Sigmoid colon (tissue), 7 donors: ENCODE data around the gene SMAD9. TPM values are rescaled to one million over a fixed set of nuclear protein-coding genes. Genes with fewer than 3 reads are reported as not detected.

Source experiments
- DNase-seq: peaks from one replicate; pipeline ENCODE4 v3.0.0-alpha.2; 2019
- H3K27ac ChIP-seq, 4 donors: fragments of 200-600 bp; sonication (generic); one replicate each; pipeline ENCODE4 v1.5.1; 2016 to 2019; ENCODE audit warnings: mild to moderate bottlenecking in 1 of 4
- H3K27me3 ChIP-seq, 3 donors: fragments of 200-600 bp; sonication (generic); one replicate each; pipeline ENCODE4 v1.5.1; 2019; ENCODE audit warnings: mild to moderate bottlenecking in 1 of 3
- H3K36me3 ChIP-seq, 4 donors: fragments of 200-600 bp; sonication (generic); one replicate each; pipeline ENCODE4 v1.5.1; 2016 to 2019
- H3K4me1 ChIP-seq, 4 donors: fragments of 200-600 bp; sonication (generic); one replicate each; pipeline ENCODE4 v1.5.1; 2017 to 2019
- H3K4me3 ChIP-seq, 4 donors: fragments of 200-600 bp; sonication (generic); one replicate each; pipeline ENCODE4 v1.5.1; 2017 to 2019; ENCODE audit warnings: mild to moderate bottlenecking in 2 of 4, moderate library complexity in 1 of 4
- H3K9me3 ChIP-seq, 4 donors: fragments of 200-600 bp in 3 of 4; sonication (generic) in 3 of 4; one replicate each; pipeline versions ENCODE4 v1.5.1 to v1.6.1; 2013 to 2019
- EP300 ChIP-seq, 4 donors: sonication (generic); formaldehyde crosslinking; IDR thresholded peaks; one replicate each; pipeline ENCODE4 v1.6.1; 2017; ENCODE audit warnings: antibody characterized with exemption in 4 of 4
- POLR2A ChIP-seq, 2 donors: fragments of 450-650 bp; IDR thresholded peaks; one replicate each; pipeline ENCODE4 v1.6.1; 2016; ENCODE audit warnings: antibody characterized with exemption in 2 of 2, mild to moderate bottlenecking in 2 of 2, moderate library complexity in 2 of 2
- POLR2AphosphoS5 ChIP-seq, 4 donors: sonication (generic); formaldehyde crosslinking; IDR thresholded peaks; one replicate each; pipeline ENCODE4 v1.6.1; 2017; ENCODE audit warnings: antibody characterized with exemption in 4 of 4
- WGBS, 2 donors: extraction: QIAGEN DNeasy Blood & Tissue Kit; methylation state at CpG; one replicate each; pipeline ENCODE4 v1.1.7; 2013; 5-methylcytosine and 5-hydroxymethylcytosine counted together
- intact Hi-C: fragments of 100-400 bp; cut with DNase I; formaldehyde crosslinking; loops from one replicate; pipeline ENCODE4 v1.15.1; 2023
- polyA plus RNA-seq, 3 donors: library from polyadenylated mRNA; stranded (reverse); fragments of 200-250 nt; gene quantifications; one replicate each; pipeline ENCODE4 v1.2.3, GENCODE V29; 2013
- total RNA-seq, 4 donors: library from RNA; depleted of rRNA; stranded (reverse); fragments of >200 nt; gene quantifications; one replicate each; pipeline ENCODE4 v1.1.0, GENCODE V29; 2016
- TF ChIP-seq, protein P1 (sequence below), 4 experiments: fragments of 450-650 bp in 3 of 4; fragments of 200-600 bp in 1 of 4; IDR thresholded peaks; one replicate each; pipeline ENCODE4 v1.5.1; 2016 to 2019; ENCODE audit warnings: antibody characterized with exemption in 4 of 4, mild to moderate bottlenecking in 3 of 4, moderate library complexity in 2 of 4
- donor health status: healthy with polysubstance abuse.
- donor health status: Bipolar disorder and iron deficiency.
- donor health status: healthy.

The SMAD9 gene
- total and polyA plus RNA-seq, 7 donors = 1.2 to 33.3 (median 21.7) TPM

DNA sequence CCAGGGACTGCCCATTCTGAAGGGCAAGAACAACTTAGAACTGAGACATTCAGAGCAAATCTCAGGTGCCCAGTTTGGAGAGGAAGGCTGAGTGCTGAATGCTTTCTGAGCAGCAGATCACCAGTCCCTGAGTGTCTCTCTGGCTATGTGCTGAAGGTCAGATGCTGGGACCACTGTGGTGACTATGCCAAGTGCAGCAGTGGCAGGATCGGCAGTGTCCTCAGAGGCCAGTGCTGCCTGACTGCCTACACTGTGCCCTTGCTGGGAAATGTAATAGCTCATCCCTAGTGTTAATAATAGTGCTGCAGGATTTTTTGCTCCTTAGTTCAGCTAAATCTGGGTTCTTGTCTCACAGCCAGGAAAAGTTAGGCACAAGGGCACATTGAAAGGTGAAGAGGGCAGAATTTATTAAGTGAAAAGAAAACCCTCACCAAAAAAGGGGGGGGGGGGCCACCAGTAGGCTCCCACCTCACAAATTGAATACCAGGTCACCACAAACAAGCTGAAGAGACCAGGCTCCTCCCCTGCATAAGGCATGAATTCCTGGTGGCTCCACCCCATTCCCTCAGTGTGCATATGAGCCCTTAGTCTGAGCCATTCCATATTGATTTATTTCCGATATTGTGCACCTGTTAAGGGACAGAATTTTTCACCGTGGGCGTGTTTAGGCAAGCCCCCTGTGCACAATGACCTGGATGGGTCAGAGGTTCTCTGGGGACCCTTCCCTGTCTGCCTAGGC lies 82.5 kb downstream of the SMAD9 start:
- intact Hi-C loops = no loop called here
- Histone ChIP-seq H3K27me3 (no peaks in the 10 kb centered on the region), H3K4me1 (no peaks in the 10 kb centered on the region), H3K36me3 (peaks cover 0 to 7% (median 0%) of the 10 kb centered on the region in 4 donors), H3K27ac (no peak overlapping the region), H3K4me3 (no peak overlapping the region), H3K9me3 (no peaks in the 10 kb centered on the region)
- WGBS, 2 donors = 68 to 70% methylated on average over 4 of the region's 4 CpGs
- no peak for DNase-seq
- TF ChIP-seq EP300 (IDR thresholded peaks at IDR 0.05) = no peak
- TF ChIP-seq POLR2AphosphoS5 (IDR thresholded peaks at IDR 0.05) = no peak
- no peak for TF ChIP-seq POLR2A (IDR thresholded peaks at IDR 0.05)
- TF ChIP-seq, protein P1, sequence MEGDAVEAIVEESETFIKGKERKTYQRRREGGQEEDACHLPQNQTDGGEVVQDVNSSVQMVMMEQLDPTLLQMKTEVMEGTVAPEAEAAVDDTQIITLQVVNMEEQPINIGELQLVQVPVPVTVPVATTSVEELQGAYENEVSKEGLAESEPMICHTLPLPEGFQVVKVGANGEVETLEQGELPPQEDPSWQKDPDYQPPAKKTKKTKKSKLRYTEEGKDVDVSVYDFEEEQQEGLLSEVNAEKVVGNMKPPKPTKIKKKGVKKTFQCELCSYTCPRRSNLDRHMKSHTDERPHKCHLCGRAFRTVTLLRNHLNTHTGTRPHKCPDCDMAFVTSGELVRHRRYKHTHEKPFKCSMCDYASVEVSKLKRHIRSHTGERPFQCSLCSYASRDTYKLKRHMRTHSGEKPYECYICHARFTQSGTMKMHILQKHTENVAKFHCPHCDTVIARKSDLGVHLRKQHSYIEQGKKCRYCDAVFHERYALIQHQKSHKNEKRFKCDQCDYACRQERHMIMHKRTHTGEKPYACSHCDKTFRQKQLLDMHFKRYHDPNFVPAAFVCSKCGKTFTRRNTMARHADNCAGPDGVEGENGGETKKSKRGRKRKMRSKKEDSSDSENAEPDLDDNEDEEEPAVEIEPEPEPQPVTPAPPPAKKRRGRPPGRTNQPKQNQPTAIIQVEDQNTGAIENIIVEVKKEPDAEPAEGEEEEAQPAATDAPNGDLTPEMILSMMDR (IDR thresholded peaks at IDR 0.05) = no peak

DNA sequence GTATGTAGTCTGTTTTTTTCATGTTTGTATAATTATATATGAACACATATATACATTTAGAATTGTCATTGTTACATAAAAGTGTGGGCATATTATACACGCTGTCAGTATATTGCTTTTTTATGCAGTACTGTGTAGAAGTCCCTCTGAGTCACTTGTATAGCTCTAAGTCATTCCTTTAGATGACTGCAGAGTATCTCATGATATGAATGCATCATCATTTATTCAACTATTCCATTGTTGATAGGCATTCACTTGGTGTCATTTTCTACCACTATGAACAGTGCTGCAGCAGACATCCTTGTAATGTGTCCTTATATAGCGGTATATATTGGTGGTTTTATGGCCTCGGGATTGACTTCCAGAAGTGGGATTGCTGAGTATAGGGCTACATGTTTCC lies 85.7 kb downstream of the SMAD9 start:
- 94 to 97% methylated on average over 3 of the region's 3 CpGs for WGBS, 2 donors
- no peaks in the 10 kb centered on the region for H3K4me1 ChIP-seq
- no peak for TF ChIP-seq EP300 (IDR thresholded peaks at IDR 0.05)
- no peak for TF ChIP-seq POLR2A (IDR thresholded peaks at IDR 0.05)
- TF ChIP-seq POLR2AphosphoS5 (IDR thresholded peaks at IDR 0.05) = no peak
- TF ChIP-seq, protein P1 (IDR thresholded peaks at IDR 0.05) = no peak
- peaks cover 0 to 17% (median 0%) of the 10 kb centered on the region in 4 donors for H3K36me3 ChIP-seq
- H3K27ac ChIP-seq = no peak overlapping the region
- H3K4me3 ChIP-seq = no peak overlapping the region
- H3K27me3 ChIP-seq = no peaks in the 10 kb centered on the region
- H3K9me3 ChIP-seq = no peaks in the 10 kb centered on the region
- intact Hi-C loops = no loop called here
- DNase-seq = no peak

DNA sequence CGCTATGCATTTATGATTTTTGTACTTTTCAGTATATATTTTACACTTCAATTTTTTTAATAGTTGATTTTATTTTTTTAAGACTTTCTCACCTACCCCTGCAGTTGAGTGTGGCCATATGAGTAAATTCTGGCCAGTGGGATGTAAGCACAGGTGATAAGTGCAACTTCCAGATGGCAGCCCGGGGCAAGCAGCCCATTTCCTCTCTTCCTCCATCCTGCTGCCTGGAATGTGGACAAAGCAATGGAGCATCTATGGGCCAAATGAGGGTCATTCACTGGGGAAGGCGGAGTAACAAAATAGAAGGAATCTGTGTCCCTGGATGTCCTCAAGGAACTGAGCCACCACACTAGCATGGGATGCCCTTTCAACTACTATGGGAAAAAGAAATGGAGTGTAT lies 88.7 kb downstream of the SMAD9 start:
- H3K9me3 ChIP-seq = no peaks in the 10 kb centered on the region
- no peak overlapping the region for H3K4me3 ChIP-seq
- H3K4me1 ChIP-seq = no peaks in the 10 kb centered on the region
- WGBS, 2 donors = 97% methylated on average over 3 of the region's 3 CpGs
- no peak for DNase-seq
- TF ChIP-seq POLR2AphosphoS5 (IDR thresholded peaks at IDR 0.05) = no peak
- TF ChIP-seq EP300 (IDR thresholded peaks at IDR 0.05) = no peak
- TF ChIP-seq, protein P1 (IDR thresholded peaks at IDR 0.05) = no peak
- intact Hi-C loops = no loop called here
- H3K36me3 ChIP-seq = peaks cover 0 to 41% (median 3%) of the 10 kb centered on the region in 4 donors
- H3K27me3 ChIP-seq = no peaks in the 10 kb centered on the region
- H3K27ac ChIP-seq = no peak overlapping the region

DNA sequence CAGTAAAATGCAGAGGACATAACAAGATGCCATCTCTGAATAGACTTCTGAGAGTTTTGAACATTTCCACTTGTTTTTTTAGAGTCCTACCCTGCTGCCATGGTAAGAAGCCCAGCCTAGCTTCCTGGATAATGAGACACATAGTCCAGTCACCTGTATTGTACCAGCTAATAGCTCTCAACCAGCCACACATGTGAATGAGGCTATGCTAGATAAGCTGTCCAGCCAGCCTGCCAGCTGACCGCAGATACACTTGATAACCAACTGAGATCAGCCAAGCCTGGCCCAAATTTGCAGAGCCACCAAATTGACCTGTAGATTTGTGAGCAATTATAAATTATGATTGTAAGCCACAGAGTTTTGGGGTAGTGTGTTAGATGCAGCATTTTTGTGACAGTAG lies 90.3 kb downstream of the SMAD9 start:
- Histone ChIP-seq H3K27me3 (no peaks in the 10 kb centered on the region), H3K9me3 (no peaks in the 10 kb centered on the region), H3K4me3 (no peak overlapping the region), H3K36me3 (peaks cover 0 to 49% (median 3%) of the 10 kb centered on the region in 4 donors), H3K27ac (no peak overlapping the region), H3K4me1 (no peaks in the 10 kb centered on the region)
- 49 to 95% methylated on average over 1 of the region's 1 CpG for WGBS, 2 donors
- no peak for DNase-seq
- TF ChIP-seq EP300 (IDR thresholded peaks at IDR 0.05) (no peak), POLR2A (IDR thresholded peaks at IDR 0.05) (no peak), POLR2AphosphoS5 (IDR thresholded peaks at IDR 0.05) (no peak)
- TF ChIP-seq, protein P1 (IDR thresholded peaks at IDR 0.05) = no peak
- intact Hi-C loops = no loop called here
